ENCODE results near the gene TRPM6. TPM values are rescaled to one million over a fixed set of nuclear protein-coding genes. Genes with fewer than 3 reads are reported as not detected.

The TRPM6 gene
- total RNA-seq, 1 experiment from 2014 or later = 1.4 TPM

DNA sequence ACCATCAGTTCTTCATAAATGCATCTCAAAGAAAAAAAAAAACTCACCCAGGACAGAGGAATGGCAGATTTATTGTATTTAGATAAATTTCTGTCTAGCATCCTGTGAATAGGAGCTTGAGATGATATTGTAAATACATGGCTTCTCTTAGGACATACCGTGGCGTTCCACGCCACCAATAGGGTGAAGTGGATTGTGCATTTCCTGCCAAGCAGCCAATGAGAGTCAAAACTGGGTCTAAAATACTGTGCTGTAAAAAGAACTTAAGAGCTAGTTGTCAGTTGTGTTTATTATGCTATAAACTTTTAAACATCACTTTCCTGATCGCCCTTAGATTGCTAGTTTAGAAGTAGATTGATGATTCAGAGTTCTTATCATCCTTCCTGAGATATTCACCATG lies 20.9 kb upstream of the TRPM6 start:
- ATAC-seq = no peak
- Mint-ChIP-seq H3K27me3 (ENCODE audit: low read depth) (no peaks in the 10 kb centered on the region), H3K27ac (no peak overlapping the region), H3K9me3 (peaks cover 23% of the 10 kb centered on the region), H3K36me3 (peaks cover 5% of the 10 kb centered on the region; the same call in 1 of the 2 replicates), H3K4me3 (no peak overlapping the region), H3K4me1 (no peaks in the 10 kb centered on the region)
- TF ChIP-seq ZNF263 (CRISPR knock-in tag; IDR thresholded peaks at IDR 0.05; ENCODE audit: low read depth) = no peak
- no peak for TF ChIP-seq ELF4 (CRISPR knock-in tag; IDR thresholded peaks at IDR 0.05; ENCODE audit: low read depth)
- TF ChIP-seq, protein P1, sequence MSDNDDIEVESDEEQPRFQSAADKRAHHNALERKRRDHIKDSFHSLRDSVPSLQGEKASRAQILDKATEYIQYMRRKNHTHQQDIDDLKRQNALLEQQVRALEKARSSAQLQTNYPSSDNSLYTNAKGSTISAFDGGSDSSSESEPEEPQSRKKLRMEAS (CRISPR knock-in tag; IDR thresholded peaks at IDR 0.05) = no peak
- TF ChIP-seq MYBL2 (CRISPR knock-in tag; IDR thresholded peaks at IDR 0.05) = no peak
- TF ChIP-seq PRRX2 (CRISPR knock-in tag; IDR thresholded peaks at IDR 0.05) = no peak
- TF ChIP-seq, protein P2, sequence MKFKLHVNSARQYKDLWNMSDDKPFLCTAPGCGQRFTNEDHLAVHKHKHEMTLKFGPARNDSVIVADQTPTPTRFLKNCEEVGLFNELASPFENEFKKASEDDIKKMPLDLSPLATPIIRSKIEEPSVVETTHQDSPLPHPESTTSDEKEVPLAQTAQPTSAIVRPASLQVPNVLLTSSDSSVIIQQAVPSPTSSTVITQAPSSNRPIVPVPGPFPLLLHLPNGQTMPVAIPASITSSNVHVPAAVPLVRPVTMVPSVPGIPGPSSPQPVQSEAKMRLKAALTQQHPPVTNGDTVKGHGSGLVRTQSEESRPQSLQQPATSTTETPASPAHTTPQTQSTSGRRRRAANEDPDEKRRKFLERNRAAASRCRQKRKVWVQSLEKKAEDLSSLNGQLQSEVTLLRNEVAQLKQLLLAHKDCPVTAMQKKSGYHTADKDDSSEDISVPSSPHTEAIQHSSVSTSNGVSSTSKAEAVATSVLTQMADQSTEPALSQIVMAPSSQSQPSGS (CRISPR knock-in tag; IDR thresholded peaks at IDR 0.05; ENCODE audit: borderline replicate concordance, low read depth) = no peak
- no peak for TF ChIP-seq CBFB (CRISPR knock-in tag; IDR thresholded peaks at IDR 0.05; ENCODE audit: low read depth)
- TF ChIP-seq, protein P3, sequence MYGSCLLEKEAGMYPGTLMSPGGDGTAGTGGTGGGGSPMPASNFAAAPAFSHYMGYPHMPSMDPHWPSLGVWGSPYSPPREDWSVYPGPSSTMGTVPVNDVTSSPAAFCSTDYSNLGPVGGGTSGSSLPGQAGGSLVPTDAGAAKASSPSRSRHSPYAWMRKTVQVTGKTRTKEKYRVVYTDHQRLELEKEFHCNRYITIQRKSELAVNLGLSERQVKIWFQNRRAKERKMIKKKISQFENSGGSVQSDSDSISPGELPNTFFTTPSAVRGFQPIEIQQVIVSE (CRISPR knock-in tag; IDR thresholded peaks at IDR 0.05; ENCODE audit: borderline replicate concordance) = no peak
- no peak for TF ChIP-seq RORB (CRISPR knock-in tag; IDR thresholded peaks at IDR 0.05)
- CTCF ChIA-PET = no interaction called here
- no peak for DNase-seq (ENCODE audit: low spot score)
- POLR2A ChIA-PET = no interaction called here

DNA sequence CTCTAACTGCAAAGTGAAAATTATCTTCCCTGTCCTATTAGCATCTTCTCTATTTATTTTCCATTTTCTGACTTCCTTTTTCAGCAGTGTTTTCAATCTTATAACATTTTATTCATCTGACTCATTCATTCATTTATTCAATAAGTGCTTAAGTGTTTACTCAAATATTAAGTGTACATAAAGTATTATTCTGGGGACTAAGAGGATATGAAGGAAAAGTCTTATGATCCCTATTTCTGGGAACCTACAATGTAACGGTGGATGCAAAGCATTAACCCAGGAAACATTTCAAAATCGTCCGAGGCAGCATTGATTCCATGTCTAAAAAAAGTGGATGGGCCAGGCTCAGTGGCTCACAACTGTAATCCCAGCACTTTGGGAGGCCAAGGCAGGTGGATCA lies 19.4 kb upstream of the TRPM6 start:
- POLR2A ChIA-PET = no interaction called here
- H3K27ac Mint-ChIP-seq = no peak overlapping the region
- no peak for DNase-seq (ENCODE audit: low spot score)
- no peak overlapping the region for H3K4me3 Mint-ChIP-seq
- ATAC-seq = no peak
- H3K36me3 Mint-ChIP-seq = peaks cover 5% of the 10 kb centered on the region; the same call in 1 of the 2 replicates
- CTCF ChIA-PET = no interaction called here
- TF ChIP-seq NR2C2 (CRISPR knock-in tag; IDR thresholded peaks at IDR 0.05) = no peak
- TF ChIP-seq, protein P4, sequence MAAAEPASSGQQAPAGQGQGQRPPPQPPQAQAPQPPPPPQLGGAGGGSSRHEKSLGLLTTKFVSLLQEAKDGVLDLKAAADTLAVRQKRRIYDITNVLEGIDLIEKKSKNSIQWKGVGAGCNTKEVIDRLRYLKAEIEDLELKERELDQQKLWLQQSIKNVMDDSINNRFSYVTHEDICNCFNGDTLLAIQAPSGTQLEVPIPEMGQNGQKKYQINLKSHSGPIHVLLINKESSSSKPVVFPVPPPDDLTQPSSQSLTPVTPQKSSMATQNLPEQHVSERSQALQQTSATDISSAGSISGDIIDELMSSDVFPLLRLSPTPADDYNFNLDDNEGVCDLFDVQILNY (CRISPR knock-in tag; IDR thresholded peaks at IDR 0.05) = no peak
- TF ChIP-seq, protein P5, sequence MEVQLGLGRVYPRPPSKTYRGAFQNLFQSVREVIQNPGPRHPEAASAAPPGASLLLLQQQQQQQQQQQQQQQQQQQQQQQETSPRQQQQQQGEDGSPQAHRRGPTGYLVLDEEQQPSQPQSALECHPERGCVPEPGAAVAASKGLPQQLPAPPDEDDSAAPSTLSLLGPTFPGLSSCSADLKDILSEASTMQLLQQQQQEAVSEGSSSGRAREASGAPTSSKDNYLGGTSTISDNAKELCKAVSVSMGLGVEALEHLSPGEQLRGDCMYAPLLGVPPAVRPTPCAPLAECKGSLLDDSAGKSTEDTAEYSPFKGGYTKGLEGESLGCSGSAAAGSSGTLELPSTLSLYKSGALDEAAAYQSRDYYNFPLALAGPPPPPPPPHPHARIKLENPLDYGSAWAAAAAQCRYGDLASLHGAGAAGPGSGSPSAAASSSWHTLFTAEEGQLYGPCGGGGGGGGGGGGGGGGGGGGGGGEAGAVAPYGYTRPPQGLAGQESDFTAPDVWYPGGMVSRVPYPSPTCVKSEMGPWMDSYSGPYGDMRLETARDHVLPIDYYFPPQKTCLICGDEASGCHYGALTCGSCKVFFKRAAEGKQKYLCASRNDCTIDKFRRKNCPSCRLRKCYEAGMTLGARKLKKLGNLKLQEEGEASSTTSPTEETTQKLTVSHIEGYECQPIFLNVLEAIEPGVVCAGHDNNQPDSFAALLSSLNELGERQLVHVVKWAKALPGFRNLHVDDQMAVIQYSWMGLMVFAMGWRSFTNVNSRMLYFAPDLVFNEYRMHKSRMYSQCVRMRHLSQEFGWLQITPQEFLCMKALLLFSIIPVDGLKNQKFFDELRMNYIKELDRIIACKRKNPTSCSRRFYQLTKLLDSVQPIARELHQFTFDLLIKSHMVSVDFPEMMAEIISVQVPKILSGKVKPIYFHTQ (CRISPR knock-in tag; IDR thresholded peaks at IDR 0.05) = no peak
- no peak for TF ChIP-seq TEAD4 (CRISPR knock-in tag; IDR thresholded peaks at IDR 0.05)
- no peak for TF ChIP-seq ZNF121 (CRISPR knock-in tag; IDR thresholded peaks at IDR 0.05)
- TF ChIP-seq, protein P6, sequence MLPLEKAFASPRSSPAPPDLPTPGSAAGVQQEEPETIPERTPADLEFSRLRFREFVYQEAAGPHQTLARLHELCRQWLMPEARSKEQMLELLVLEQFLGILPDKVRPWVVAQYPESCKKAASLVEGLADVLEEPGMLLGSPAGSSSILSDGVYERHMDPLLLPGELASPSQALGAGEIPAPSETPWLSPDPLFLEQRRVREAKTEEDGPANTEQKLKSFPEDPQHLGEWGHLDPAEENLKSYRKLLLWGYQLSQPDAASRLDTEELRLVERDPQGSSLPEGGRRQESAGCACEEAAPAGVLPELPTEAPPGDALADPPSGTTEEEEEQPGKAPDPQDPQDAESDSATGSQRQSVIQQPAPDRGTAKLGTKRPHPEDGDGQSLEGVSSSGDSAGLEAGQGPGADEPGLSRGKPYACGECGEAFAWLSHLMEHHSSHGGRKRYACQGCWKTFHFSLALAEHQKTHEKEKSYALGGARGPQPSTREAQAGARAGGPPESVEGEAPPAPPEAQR (CRISPR knock-in tag; IDR thresholded peaks at IDR 0.05) = no peak
- no peak for TF ChIP-seq NFE2L1 (CRISPR knock-in tag; IDR thresholded peaks at IDR 0.05)
- TF ChIP-seq, protein P7, sequence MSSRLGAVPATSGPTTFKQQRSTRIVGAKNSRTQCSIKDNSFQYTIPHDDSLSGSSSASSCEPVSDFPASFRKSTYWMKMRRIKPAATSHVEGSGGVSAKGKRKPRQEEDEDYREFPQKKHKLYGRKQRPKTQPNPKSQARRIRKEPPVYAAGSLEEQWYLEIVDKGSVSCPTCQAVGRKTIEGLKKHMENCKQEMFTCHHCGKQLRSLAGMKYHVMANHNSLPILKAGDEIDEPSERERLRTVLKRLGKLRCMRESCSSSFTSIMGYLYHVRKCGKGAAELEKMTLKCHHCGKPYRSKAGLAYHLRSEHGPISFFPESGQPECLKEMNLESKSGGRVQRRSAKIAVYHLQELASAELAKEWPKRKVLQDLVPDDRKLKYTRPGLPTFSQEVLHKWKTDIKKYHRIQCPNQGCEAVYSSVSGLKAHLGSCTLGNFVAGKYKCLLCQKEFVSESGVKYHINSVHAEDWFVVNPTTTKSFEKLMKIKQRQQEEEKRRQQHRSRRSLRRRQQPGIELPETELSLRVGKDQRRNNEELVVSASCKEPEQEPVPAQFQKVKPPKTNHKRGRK (CRISPR knock-in tag; IDR thresholded peaks at IDR 0.05; ENCODE audit: borderline replicate concordance) = no peak
- TF ChIP-seq SOX15 (CRISPR knock-in tag; IDR thresholded peaks at IDR 0.05) = no peak
- no peak for TF ChIP-seq ZNF263 (CRISPR knock-in tag; IDR thresholded peaks at IDR 0.05; ENCODE audit: low read depth)
- no peak for TF ChIP-seq GABPB1 (CRISPR knock-in tag; IDR thresholded peaks at IDR 0.05)
- no peak for TF ChIP-seq NR1H2 (CRISPR knock-in tag; IDR thresholded peaks at IDR 0.05)
- no peak for TF ChIP-seq OVOL2 (CRISPR knock-in tag; IDR thresholded peaks at IDR 0.05; ENCODE audit: borderline replicate concordance)
- no peak for TF ChIP-seq NFYB (CRISPR knock-in tag; conservative IDR thresholded peaks at IDR 0.05; ENCODE audit: low read depth)
- TF ChIP-seq GRHL2 (CRISPR knock-in tag; IDR thresholded peaks at IDR 0.05; ENCODE audit: insufficient replicate concordance, severe bottlenecking) = no peak
- no peaks in the 10 kb centered on the region for H3K27me3 Mint-ChIP-seq (ENCODE audit: low read depth)
- no peaks in the 10 kb centered on the region for H3K4me1 Mint-ChIP-seq
- H3K9me3 Mint-ChIP-seq = peaks cover 16% of the 10 kb centered on the region
